Endothelial cell (in vitro differentiated cells): ENCODE results near the gene HSPB9. TPM values are rescaled to one million over a fixed set of nuclear protein-coding genes. Genes with fewer than 3 reads are reported as not detected.

Source experiments
- DNase-seq: peaks from one replicate; pipeline ENCODE4 v3.0.0; 2021; ENCODE audit warnings: low spot score
- H3K27ac Mint-ChIP-seq: one replicate; pipeline ENCODE4 v1.8.0; 2021; ENCODE audit warnings: mixed read lengths, inconsistent platforms; ENCODE audit not compliant: unreplicated experiment
- H3K27me3 Mint-ChIP-seq: one replicate; pipeline ENCODE4 v1.8.0; 2021; ENCODE audit warnings: mild to moderate bottlenecking, moderate library complexity, mixed read lengths, inconsistent platforms; ENCODE audit not compliant: unreplicated experiment
- H3K36me3 Mint-ChIP-seq: one replicate; pipeline ENCODE4 v1.8.0; 2021; ENCODE audit warnings: mild to moderate bottlenecking, low read depth, mixed read lengths, inconsistent platforms; ENCODE audit not compliant: unreplicated experiment
- H3K4me1 Mint-ChIP-seq: one replicate; pipeline ENCODE4 v1.8.0; 2021; ENCODE audit warnings: mild to moderate bottlenecking, mixed read lengths, inconsistent platforms; ENCODE audit not compliant: unreplicated experiment
- H3K4me3 Mint-ChIP-seq: one replicate; pipeline ENCODE4 v1.8.0; 2021; ENCODE audit warnings: mild to moderate bottlenecking, mixed read lengths, inconsistent platforms; ENCODE audit not compliant: unreplicated experiment
- H3K9me3 Mint-ChIP-seq: one replicate; pipeline ENCODE4 v1.8.0; 2021; ENCODE audit warnings: mixed read lengths, inconsistent platforms; ENCODE audit not compliant: unreplicated experiment
- CTCF ChIP-seq: fragments of 200-600 bp; sonication (generic); IDR thresholded peaks from one replicate; pipeline ENCODE4 v1.5.0; 2021; ENCODE audit warnings: antibody characterized with exemption; ENCODE audit not compliant: unreplicated experiment
- total RNA-seq: library from RNA; stranded (reverse); fragmentation: NEBNext Ultra II Directional; extraction: Animal tissue kit (Norgen Biotek cat#: 25700); gene quantifications from one replicate; pipeline ENCODE4 v1.2.1, GENCODE V29; 2021; ENCODE audit not compliant: unreplicated experiment

Gene HSPB9
- total RNA-seq, 1 donor from 2014 or later, result not detected

- Mint-ChIP-seq H3K27me3 (peaks cover 6% of the 10 kb centered on the region), H3K9me3 (no peaks in the 10 kb centered on the region), H3K4me1 (no peaks in the 10 kb centered on the region), H3K36me3 (no peaks in the 10 kb centered on the region), H3K27ac (no peak overlapping the region), H3K4me3 (no peak overlapping the region)
- DNase-seq, result peak; percentile 87
- no peak for TF ChIP-seq CTCF
Measured at GRCh38 chr17:42107597-42108576, 14.7 kb upstream of the HSPB9 start.

GRCh38 chr17:42109086-42109485 lies 13.5 kb upstream of the HSPB9 start:
- Mint-ChIP-seq H3K27me3 (peaks cover 5% of the 10 kb centered on the region), H3K9me3 (no peaks in the 10 kb centered on the region), H3K4me1 (no peaks in the 10 kb centered on the region), H3K4me3 (no peak overlapping the region), H3K36me3 (no peaks in the 10 kb centered on the region), H3K27ac (no peak overlapping the region)
- TF ChIP-seq CTCF, result no peak
- DNase-seq, result no peak

GRCh38 chr17:42110301-42111264 lies 12.0 kb upstream of the HSPB9 start:
- no peak overlapping the region for H3K4me3 Mint-ChIP-seq
- H3K9me3 Mint-ChIP-seq, result no peaks in the 10 kb centered on the region
- no peak for DNase-seq

GRCh38 chr17:42111265-42111636 lies 11.4 kb upstream of the HSPB9 start:
- no peak overlapping the region for H3K27ac Mint-ChIP-seq
- no peak for TF ChIP-seq CTCF
- H3K4me1 Mint-ChIP-seq, result no peaks in the 10 kb centered on the region
- H3K36me3 Mint-ChIP-seq, result peaks cover 7% of the 10 kb centered on the region
- no peak for DNase-seq
- H3K9me3 Mint-ChIP-seq, result no peaks in the 10 kb centered on the region
- H3K27me3 Mint-ChIP-seq, result peaks cover 8% of the 10 kb centered on the region
- H3K4me3 Mint-ChIP-seq, result no peak overlapping the region

More at GRCh38 chr17:42110301-42111264, 12.0 kb upstream of the HSPB9 start:
- Mint-ChIP-seq H3K4me1 (no peaks in the 10 kb centered on the region), H3K27ac (no peak overlapping the region), H3K27me3 (peaks cover 8% of the 10 kb centered on the region), H3K36me3 (peaks cover 7% of the 10 kb centered on the region)
- no peak for TF ChIP-seq CTCF
